DMS53 treated with DMSO at 0.1 percent for 48 hours (cell line): ENCODE measurements around the gene EBF3.

Experiments
- DNase-seq: peaks from one replicate; lab custom pipeline; 2025; ENCODE audit not compliant: unreplicated experiment; lab: John Stamatoyannopoulos, UW

Gene EBF3

DNA sequence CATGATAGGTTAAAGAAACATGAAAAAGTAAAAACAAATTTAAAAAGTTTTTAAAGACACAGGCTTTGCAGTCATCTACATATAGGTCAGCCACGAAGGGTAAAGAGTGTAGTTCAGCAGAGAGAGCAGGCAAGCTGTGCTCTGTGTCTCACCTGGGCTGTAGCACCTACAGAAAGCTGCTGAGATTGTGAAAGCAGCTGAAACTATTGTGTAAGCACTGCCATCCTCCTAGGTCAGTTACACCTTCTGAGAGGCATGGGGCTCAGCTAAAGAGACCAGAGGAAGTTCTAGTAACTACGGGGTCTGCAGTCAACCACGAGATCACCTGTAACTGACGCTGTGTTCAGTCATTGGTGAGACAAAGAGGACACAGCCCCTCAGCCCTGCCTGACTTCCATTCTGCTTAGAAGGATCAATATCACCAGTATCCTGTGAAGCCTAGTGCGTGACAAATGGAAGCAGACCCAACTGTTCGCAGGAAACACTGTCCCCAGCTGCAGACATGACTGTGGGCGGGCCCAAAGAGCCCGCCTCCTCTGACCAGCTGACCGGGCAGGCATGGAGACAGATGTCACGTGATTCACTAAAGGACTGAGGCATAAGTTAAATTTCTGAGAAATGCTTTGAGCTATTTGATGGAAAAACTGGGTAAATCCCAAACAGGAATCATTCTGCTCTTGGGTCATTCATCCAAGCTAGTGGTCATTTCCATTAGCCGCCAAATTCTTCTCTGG is 87.9 kb downstream of the EBF3 start:
- no peak for DNase-seq

- no peak for DNase-seq
Measured at GRCh38 chr10:129873351-129873750, 90.7 kb downstream of the EBF3 start.

- no peak for DNase-seq
Measured at GRCh38 chr10:129871966-129872365, 92.1 kb downstream of the EBF3 start.

- DNase-seq, result no peak
Measured at GRCh38 chr10:129870961-129871621, 93.0 kb downstream of the EBF3 start.

GRCh38 chr10:129870474-129870757 is 93.7 kb downstream of the EBF3 start:
- DNase-seq, result no peak

GRCh38 chr10:129869596-129870473 is 94.2 kb downstream of the EBF3 start:
- DNase-seq, result no peak

GRCh38 chr10:129868449-129869035 is 95.5 kb downstream of the EBF3 start:
- DNase-seq, result no peak

- no peak for DNase-seq
Measured at GRCh38 chr10:129867631-129868179, 96.4 kb downstream of the EBF3 start.

GRCh38 chr10:129866894-129867293 is 97.2 kb downstream of the EBF3 start:
- DNase-seq, result no peak

GRCh38 chr10:129865960-129866359 is 98.1 kb downstream of the EBF3 start:
- DNase-seq, result no peak

- DNase-seq, result no peak
Measured at GRCh38 chr10:129865413-129865812, 98.7 kb downstream of the EBF3 start.

DNA sequence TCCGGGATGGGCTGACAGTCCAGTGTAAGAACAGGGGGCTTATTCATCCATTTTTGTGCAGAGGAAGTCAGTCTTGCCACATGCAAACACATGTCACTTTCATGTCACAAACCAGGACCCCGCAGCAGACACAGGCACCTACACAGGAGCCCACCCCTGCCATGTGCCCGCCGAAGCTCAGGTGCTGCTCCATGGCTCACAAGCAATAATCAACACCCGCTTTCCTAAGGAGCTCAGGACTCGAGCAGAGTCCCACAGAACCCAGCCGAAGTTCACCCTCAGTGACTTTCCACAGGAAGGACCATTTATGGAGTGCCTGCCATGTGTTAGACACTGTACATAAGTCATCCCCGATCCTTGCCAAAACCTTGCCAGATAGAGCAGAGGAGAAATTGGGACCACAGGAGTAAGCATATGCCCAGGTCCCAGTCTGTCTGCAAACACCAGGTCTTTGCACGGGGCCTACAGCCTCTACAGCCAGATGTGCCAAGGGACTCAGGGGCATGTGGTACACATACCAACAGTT is 99.4 kb downstream of the EBF3 start:
- no peak for DNase-seq

GRCh38 chr10:129864082-129864481 is 100.0 kb downstream of the EBF3 start:
- DNase-seq, result no peak

DNA sequence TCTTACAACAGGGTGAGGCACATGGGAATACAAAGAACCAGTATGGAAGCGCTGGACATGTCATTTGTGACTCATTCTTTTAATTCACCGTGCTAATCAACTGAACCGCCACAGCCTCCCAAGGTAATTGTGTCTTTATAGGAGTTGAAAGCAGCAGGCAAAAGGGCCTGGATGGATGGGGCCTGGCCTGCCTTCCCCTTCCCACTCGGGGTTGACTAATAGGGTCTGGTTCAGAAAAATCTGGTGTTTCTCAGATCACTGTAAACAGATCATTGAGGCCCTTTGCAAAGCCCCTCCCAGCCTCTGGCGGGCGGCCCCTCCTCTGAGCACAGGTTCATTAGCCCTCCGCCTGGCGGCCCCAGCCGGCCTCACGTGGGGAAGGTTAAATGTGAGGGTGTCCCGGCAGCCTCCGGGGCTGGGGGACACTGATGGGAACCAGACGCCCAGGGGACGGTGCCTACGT is 100.8 kb downstream of the EBF3 start:
- no peak for DNase-seq

DNA sequence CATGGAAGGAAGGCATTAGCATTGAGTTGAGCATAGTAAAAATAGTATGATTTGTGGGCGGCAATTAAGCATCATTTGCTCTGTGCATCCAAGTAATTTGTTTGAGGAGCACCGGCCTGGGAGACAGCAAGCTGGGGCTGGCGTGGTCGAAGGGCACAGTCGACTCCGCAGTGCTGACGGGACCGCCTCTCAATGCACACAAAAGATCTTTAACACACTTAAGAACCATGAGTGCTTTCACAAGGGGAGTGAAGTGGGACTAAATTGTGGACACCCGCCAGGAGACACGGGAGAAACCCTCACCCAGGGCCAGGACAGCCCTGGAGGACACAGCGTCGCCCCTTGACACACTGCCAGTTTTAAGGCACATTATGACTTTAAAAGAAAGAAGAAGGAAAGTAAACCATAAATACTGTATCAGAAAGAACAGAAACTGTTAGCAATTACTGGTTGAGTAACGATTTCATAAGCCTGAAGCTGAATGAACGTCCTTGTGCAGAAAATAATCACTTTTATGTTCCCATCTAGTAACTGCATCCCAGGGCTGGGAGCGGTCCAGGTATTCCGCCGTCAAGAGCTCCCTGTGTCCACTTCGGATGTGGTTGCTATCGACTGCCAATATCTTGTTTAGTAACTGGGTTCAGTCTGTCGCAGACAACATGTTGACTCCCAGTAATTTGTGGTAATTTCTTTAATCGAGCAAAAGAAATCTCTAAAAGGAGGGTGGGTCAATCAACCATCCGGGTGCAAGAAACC is 102.1 kb downstream of the EBF3 start:
- DNase-seq, result no peak

DNA sequence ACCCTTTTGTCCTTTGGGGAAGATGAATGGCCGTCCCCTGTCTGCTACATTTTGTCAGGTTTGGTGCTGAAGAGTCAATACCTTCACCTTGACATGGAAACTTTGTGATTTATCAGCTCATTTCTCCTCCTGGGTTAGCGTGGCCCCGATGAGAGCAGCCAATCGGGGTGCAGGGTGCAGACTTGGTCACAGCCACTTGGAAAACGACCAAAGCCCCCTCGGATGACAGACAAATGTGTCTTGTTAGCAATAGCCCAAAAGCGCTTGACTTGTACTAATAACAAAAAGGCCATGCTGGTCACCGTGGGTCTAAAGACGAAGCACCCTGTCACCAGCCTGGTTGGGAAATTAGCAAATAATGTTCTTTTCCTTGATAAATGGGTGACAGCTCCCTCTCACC is 103.7 kb downstream of the EBF3 start:
- no peak for DNase-seq

- no peak for DNase-seq
Measured at GRCh38 chr10:129859536-129859935, 104.5 kb downstream of the EBF3 start.

DNA sequence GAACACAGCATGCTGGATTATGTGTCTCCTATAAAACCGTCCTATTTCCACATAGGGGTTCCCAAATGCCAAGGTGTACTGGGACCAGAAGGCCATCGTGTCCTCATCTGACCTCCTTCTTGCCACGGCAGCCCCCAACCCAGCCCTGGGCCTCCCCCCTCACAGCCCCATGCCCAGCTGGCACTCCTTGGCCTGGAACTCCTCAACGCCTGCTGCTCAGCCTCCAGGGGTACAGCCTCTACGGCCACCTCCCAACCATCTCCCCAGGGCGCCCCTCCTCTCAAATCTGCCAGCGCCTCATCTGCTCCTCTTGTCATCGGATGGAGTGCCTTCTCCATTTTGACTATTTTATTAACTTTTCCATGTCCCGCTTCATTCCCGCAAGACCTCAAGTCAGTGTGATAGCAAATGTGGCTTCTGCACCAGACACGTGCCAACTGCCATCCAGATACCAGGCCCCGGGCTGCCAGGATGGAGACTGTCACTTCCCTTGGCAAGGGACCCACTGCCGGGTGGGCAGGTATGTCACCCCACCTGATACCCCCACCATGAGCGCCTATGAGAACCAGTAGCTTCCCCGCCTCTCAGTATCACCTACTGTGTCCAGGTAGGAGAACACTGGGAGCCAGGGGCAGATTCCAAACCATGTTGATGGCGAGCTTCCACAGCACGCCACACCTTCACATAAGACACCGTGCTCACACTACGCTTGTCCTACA is 106.7 kb downstream of the EBF3 start:
- no peak for DNase-seq

- no peak for DNase-seq
Measured at GRCh38 chr10:129855836-129856563, 108.1 kb downstream of the EBF3 start.
